ENCODE data around the gene MYH10.
"Not testable (repeated sequence)": the region's sequence is repeated elsewhere in the genome, so short reads cannot be mapped to it uniquely, and the experiment has no call there.

MYH10 gene

GRCh38 chr17:8556074-8556473 is 74.5 kb downstream of the MYH10 start:
- TF ChIP-seq CTCF (IDR thresholded peaks at IDR 0.05; ENCODE audit: low read depth, low read length) = no peak
- DNase-seq (ENCODE audit: low read depth, low spot score) = no peak
- no peak overlapping the region for H3K4me3 ChIP-seq (ENCODE audit: low read depth, low read length)
- in situ Hi-C loops (cut with HindIII; ENCODE audit: low sequenced_read_pairs) = no loop called here

GRCh38 chr17:8555062-8555461 is 75.5 kb downstream of the MYH10 start:
- no peak overlapping the region for H3K4me3 ChIP-seq (ENCODE audit: low read depth, low read length)
- DNase-seq (ENCODE audit: low read depth, low spot score) = no peak
- no peak for TF ChIP-seq CTCF (IDR thresholded peaks at IDR 0.05; ENCODE audit: low read depth, low read length)
- in situ Hi-C loops (cut with HindIII; ENCODE audit: low sequenced_read_pairs) = no loop called here

- no peak for TF ChIP-seq CTCF (IDR thresholded peaks at IDR 0.05; ENCODE audit: low read depth, low read length)
- no peak for DNase-seq (ENCODE audit: low read depth, low spot score)
- H3K4me3 ChIP-seq (ENCODE audit: low read depth, low read length) = no peak overlapping the region
- in situ Hi-C loops (cut with HindIII; ENCODE audit: low sequenced_read_pairs) = no loop called here
Observed at GRCh38 chr17:8552577-8553320, 77.8 kb downstream of the MYH10 start.

- TF ChIP-seq CTCF (IDR thresholded peaks at IDR 0.05; ENCODE audit: low read depth, low read length) = no peak
- in situ Hi-C loops (cut with HindIII; ENCODE audit: low sequenced_read_pairs) = no loop called here
- no peak overlapping the region for H3K4me3 ChIP-seq (ENCODE audit: low read depth, low read length)
- peak; percentile 30 for DNase-seq (ENCODE audit: low read depth, low spot score)
Observed at GRCh38 chr17:8542599-8543502, 87.7 kb downstream of the MYH10 start.

- in situ Hi-C loops (cut with HindIII; ENCODE audit: low sequenced_read_pairs); DNase-seq (ENCODE audit: low read depth, low spot score): not testable (repeated sequence)
Observed at GRCh38 chr17:8539976-8540375, 90.5 kb downstream of the MYH10 start.

GRCh38 chr17:8537734-8538133 is 92.8 kb downstream of the MYH10 start:
- no peak for TF ChIP-seq CTCF (IDR thresholded peaks at IDR 0.05; ENCODE audit: low read depth, low read length)
- no peak for DNase-seq (ENCODE audit: low read depth, low spot score)

More at GRCh38 chr17:8539976-8540375, 90.5 kb downstream of the MYH10 start:
- not testable (repeated sequence) for H3K4me3 ChIP-seq (ENCODE audit: low read depth, low read length)

More at GRCh38 chr17:8537734-8538133, 92.8 kb downstream of the MYH10 start:
- H3K4me3 ChIP-seq (ENCODE audit: low read depth, low read length) = no peak overlapping the region
- in situ Hi-C loops (cut with HindIII; ENCODE audit: low sequenced_read_pairs) = no loop called here

All from astrocyte of the spinal cord (primary cell).